ENCODE measurements around the gene SLC4A8.

- no peak for TF ChIP-seq ZFX (IDR thresholded peaks at IDR 0.05; ENCODE audit: borderline replicate concordance)
- TF ChIP-seq, protein P1, sequence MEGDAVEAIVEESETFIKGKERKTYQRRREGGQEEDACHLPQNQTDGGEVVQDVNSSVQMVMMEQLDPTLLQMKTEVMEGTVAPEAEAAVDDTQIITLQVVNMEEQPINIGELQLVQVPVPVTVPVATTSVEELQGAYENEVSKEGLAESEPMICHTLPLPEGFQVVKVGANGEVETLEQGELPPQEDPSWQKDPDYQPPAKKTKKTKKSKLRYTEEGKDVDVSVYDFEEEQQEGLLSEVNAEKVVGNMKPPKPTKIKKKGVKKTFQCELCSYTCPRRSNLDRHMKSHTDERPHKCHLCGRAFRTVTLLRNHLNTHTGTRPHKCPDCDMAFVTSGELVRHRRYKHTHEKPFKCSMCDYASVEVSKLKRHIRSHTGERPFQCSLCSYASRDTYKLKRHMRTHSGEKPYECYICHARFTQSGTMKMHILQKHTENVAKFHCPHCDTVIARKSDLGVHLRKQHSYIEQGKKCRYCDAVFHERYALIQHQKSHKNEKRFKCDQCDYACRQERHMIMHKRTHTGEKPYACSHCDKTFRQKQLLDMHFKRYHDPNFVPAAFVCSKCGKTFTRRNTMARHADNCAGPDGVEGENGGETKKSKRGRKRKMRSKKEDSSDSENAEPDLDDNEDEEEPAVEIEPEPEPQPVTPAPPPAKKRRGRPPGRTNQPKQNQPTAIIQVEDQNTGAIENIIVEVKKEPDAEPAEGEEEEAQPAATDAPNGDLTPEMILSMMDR (IDR thresholded peaks at IDR 0.05), result no peak
These were observed 114.0 kb downstream of the SLC4A8 start for GRCh38 chr12:51538599-51538998.

All from 22Rv1 (cell line).